Activated T-cell treated with anti-CD3 and anti-CD28 coated beads, Interleukin-2, amount 50 U/mL, for 4 hours (primary cell): ENCODE data around the gene KY. TPM values are rescaled to one million over a fixed set of nuclear protein-coding genes. Genes with fewer than 3 reads are reported as not detected.
A peak's percentile ranks its signal among the peaks of the same experiment; 100 is the strongest.

Experiments used
- ATAC-seq, 2 donors: fragments of 200-7000 bp; cut with Tn5 transposase; one replicate each; pipeline ENCODE4 v1.10.0; 2021
- DNase-seq: peaks from one replicate; pipeline ENCODE4 v3.0.0-alpha.2; 2020
- H3K27me3 Mint-ChIP-seq: one replicate; pipeline ENCODE4 v1.8.0; 2021; ENCODE audit warnings: low read depth, mixed read lengths
- H3K36me3 Mint-ChIP-seq: one replicate; pipeline ENCODE4 v1.8.0; 2022; ENCODE audit warnings: mixed read lengths; ENCODE audit not compliant: insufficient read depth
- H3K4me1 Mint-ChIP-seq: one replicate; pipeline ENCODE4 v1.8.0; 2021; ENCODE audit warnings: low read depth, mixed read lengths
- H3K4me3 Mint-ChIP-seq: one replicate; pipeline ENCODE4 v1.8.0; 2021; ENCODE audit warnings: mild to moderate bottlenecking, moderate library complexity, mixed read lengths
- H3K9me3 Mint-ChIP-seq: one replicate; pipeline ENCODE4 v1.8.0; 2021; ENCODE audit warnings: mixed read lengths
- total RNA-seq, 3 donors: library from RNA; stranded (reverse); gene quantifications; one replicate each; pipeline ENCODE4 v1.2.1, GENCODE V29; 2021

Gene KY
- not detected for total RNA-seq

DNA sequence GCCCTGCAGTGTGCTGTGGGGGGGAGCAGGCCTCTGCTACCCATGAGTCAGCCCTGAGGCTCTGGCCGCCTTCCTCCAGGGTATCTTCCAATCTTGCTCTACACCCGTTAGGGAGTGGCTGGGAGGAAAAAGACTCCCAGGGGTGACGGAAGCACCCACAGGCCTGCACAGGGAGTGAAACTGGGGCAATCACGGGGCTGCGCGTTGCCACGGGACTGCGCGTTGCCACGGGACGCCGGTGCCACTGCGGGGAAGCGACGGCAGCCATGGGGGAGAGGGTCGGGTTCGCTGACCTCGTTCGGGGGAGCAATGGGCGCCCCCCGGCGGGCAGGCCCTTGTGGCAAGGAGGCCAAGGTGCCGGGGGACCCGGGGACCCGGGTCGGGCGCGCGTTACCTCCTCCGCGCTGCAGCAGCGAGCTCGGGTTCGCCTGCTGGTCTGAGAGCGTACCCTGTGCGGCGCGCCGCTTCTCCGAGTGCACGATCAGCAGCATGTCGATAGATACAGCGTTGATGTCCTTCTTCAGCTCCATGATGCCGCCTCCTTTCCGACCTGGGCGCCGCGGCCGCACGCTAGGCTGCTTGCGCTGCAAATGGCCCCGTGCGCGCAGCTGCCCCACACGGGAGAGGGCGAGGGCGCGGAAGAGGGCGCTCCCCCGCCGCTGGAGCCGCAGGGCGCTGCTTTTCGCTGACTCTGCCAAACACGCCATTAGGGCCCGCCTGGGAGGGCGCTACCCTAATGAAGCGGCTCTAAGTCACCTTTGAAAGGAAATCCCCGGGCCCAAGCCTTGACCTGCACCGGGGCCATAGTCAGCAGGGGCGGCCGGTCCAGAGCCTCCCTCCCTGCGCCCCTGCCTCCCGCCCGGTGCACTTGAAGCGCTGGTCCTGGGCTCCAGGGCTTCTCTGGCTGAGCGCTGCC, at the start of gene KY:
Gene KY, minus strand, starts transcription at position 592 of the 916 bp plus-strand sequence. Its CDS starts 62 bp downstream, at position 530.
- Mint-ChIP-seq H3K27me3 (peaks cover 27% of the 10 kb centered on the region), H3K4me3 (no peak within 1 kb of the TSS), H3K4me1 (peaks cover 3% of the 10 kb centered on the region), H3K36me3 (no peaks in the 10 kb centered on the region), H3K9me3 (no peaks in the 10 kb centered on the region)
- ATAC-seq (peak in 1 of 2 donors; percentile 21), DNase-seq (no peak)

GRCh38 chr3:134699721-134700120, 48.9 kb upstream of the KY start:
- Mint-ChIP-seq H3K9me3 (no peaks in the 10 kb centered on the region), H3K27me3 (peaks cover 2% of the 10 kb centered on the region), H3K36me3 (no peaks in the 10 kb centered on the region), H3K4me3 (no peak overlapping the region), H3K4me1 (no peaks in the 10 kb centered on the region)
- DNase-seq (no peak), ATAC-seq (no peak)

GRCh38 chr3:134699141-134699711, 48.4 kb upstream of the KY start:
- ATAC-seq (no peak), DNase-seq (no peak)
- Mint-ChIP-seq H3K36me3 (no peaks in the 10 kb centered on the region), H3K9me3 (no peaks in the 10 kb centered on the region), H3K4me1 (no peaks in the 10 kb centered on the region), H3K4me3 (no peak overlapping the region), H3K27me3 (peaks cover 2% of the 10 kb centered on the region)

DNA sequence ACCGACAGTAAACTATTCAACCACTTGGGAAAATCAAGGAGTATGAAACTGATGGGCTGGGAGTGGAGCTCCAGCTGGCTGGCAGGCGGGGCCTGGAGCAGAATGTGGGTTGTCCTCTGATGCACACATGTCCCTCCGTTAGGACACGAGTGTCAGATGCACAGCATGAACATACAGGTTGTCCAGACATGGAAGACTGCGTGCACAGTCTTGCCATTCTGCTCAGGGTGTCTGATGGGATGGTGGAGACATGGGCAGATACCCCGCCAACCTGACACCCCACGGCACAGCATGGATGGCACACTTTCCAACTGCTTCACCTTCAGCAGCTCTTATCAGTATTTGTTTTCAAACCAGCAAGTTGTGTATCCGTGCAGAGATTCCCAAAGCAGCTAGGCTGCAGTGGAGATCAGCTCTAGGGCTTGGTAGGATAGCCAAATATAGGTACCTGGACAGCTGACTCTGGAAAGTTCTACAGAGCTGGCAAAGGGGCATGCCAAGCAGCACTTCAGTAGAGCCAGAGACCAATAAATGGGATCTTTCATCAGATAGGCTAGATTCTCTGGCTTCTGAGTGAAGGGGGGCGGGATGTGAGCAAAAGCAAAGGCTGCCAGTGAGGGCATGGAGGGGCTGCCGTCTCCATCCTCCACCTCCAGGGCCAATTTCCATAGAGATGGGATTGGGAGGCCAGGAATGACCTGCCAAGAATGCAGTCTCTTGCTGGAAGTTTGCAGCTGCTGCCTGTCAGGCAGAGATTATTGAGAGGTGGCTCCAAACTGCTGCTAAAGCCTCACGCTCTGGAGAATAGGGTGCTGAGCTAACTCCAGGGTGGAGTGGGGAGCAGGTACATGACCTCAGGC, 47.2 kb upstream of the KY start:
- H3K4me1 Mint-ChIP-seq, result no peaks in the 10 kb centered on the region
- no peak overlapping the region for H3K4me3 Mint-ChIP-seq
- no peaks in the 10 kb centered on the region for H3K9me3 Mint-ChIP-seq
- H3K36me3 Mint-ChIP-seq, result no peaks in the 10 kb centered on the region
- ATAC-seq, result no peak
- no peak for DNase-seq
- peaks cover 2% of the 10 kb centered on the region for H3K27me3 Mint-ChIP-seq

GRCh38 chr3:134696155-134696554, 45.3 kb upstream of the KY start:
- ATAC-seq (no peak), DNase-seq (no peak)
- Mint-ChIP-seq H3K9me3 (no peaks in the 10 kb centered on the region), H3K4me1 (no peaks in the 10 kb centered on the region), H3K27me3 (peaks cover 2% of the 10 kb centered on the region), H3K36me3 (no peaks in the 10 kb centered on the region), H3K4me3 (no peak overlapping the region)

- Mint-ChIP-seq H3K27me3 (peaks cover 2% of the 10 kb centered on the region), H3K4me1 (no peaks in the 10 kb centered on the region), H3K36me3 (no peaks in the 10 kb centered on the region), H3K4me3 (no peak overlapping the region), H3K9me3 (no peaks in the 10 kb centered on the region)
- no peak for DNase-seq
- no peak for ATAC-seq
Observed at GRCh38 chr3:134694946-134695543, 44.2 kb upstream of the KY start.

- H3K27me3 Mint-ChIP-seq, result peaks cover 2% of the 10 kb centered on the region
- ATAC-seq, result no peak
Observed at GRCh38 chr3:134694466-134694865, 43.6 kb upstream of the KY start.

DNA sequence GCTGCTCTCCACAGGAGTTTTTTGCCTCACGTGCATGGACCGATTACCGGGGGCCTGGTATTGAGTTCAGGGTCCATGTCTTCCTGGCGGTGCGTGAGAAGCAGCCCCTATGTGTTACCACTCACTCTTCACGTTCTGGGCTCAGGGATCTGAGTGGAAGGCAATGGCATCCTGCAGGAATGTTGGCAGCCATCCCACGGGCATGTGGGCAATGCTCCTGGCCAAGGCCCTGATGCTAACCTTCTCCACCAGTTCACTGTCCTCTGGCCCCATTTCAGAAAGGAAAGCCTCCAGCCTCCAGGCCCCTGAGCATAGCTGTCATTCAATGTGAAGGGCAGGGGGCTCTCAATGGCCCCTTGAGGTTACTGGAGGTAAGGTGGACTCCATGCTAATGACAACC, 43.0 kb upstream of the KY start:
- no peak overlapping the region for H3K4me3 Mint-ChIP-seq
- DNase-seq (no peak), ATAC-seq (no peak)
- H3K36me3 Mint-ChIP-seq, result no peaks in the 10 kb centered on the region
- H3K4me1 Mint-ChIP-seq, result no peaks in the 10 kb centered on the region
- no peaks in the 10 kb centered on the region for H3K9me3 Mint-ChIP-seq
- H3K27me3 Mint-ChIP-seq, result peaks cover 2% of the 10 kb centered on the region

More at GRCh38 chr3:134694466-134694865, 43.6 kb upstream of the KY start:
- Mint-ChIP-seq H3K9me3 (no peaks in the 10 kb centered on the region), H3K36me3 (no peaks in the 10 kb centered on the region), H3K4me1 (no peaks in the 10 kb centered on the region), H3K4me3 (no peak overlapping the region)
- no peak for DNase-seq

DNA sequence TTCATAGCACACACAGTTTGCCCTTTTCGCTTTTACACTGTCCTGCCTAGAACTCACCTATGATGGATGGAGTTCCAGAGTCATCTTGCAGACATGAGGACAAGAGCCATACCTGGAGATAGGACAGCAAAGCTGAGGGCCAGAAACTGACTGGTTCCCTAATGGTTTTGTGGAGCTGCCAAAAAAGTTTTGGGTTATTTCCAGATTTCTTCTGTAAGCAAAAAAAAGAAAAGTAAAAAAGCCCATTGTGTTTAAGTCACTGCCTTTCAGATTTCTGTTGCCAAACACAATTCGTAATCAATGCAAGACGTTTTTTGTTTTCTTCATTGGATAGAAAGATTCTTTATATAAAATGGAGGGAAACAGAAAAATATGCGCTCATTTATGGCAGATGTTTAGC, 42.4 kb upstream of the KY start:
- Mint-ChIP-seq H3K4me3 (no peak overlapping the region), H3K36me3 (no peaks in the 10 kb centered on the region), H3K27me3 (peaks cover 2% of the 10 kb centered on the region), H3K9me3 (no peaks in the 10 kb centered on the region), H3K4me1 (no peaks in the 10 kb centered on the region)
- ATAC-seq, result no peak
- DNase-seq, result no peak

GRCh38 chr3:134690226-134690625, 39.4 kb upstream of the KY start:
- no peak for ATAC-seq
- H3K4me3 Mint-ChIP-seq, result no peak overlapping the region
- peaks cover 6% of the 10 kb centered on the region for H3K27me3 Mint-ChIP-seq
- no peak for DNase-seq
- no peaks in the 10 kb centered on the region for H3K36me3 Mint-ChIP-seq
- no peaks in the 10 kb centered on the region for H3K4me1 Mint-ChIP-seq
- no peaks in the 10 kb centered on the region for H3K9me3 Mint-ChIP-seq

- H3K27me3 Mint-ChIP-seq, result peaks cover 4% of the 10 kb centered on the region
- ATAC-seq (no peak), DNase-seq (no peak)
- H3K4me3 Mint-ChIP-seq, result no peak overlapping the region
- H3K36me3 Mint-ChIP-seq, result no peaks in the 10 kb centered on the region
- no peaks in the 10 kb centered on the region for H3K9me3 Mint-ChIP-seq
- H3K4me1 Mint-ChIP-seq, result no peaks in the 10 kb centered on the region
Observed at GRCh38 chr3:134687642-134688041, 36.8 kb upstream of the KY start.

- DNase-seq (no peak), ATAC-seq (no peak)
- Mint-ChIP-seq H3K27me3 (peaks cover 4% of the 10 kb centered on the region), H3K36me3 (no peaks in the 10 kb centered on the region), H3K9me3 (no peaks in the 10 kb centered on the region), H3K4me3 (no peak overlapping the region), H3K4me1 (no peaks in the 10 kb centered on the region)
Observed at GRCh38 chr3:134685929-134686802, 35.3 kb upstream of the KY start.

DNA sequence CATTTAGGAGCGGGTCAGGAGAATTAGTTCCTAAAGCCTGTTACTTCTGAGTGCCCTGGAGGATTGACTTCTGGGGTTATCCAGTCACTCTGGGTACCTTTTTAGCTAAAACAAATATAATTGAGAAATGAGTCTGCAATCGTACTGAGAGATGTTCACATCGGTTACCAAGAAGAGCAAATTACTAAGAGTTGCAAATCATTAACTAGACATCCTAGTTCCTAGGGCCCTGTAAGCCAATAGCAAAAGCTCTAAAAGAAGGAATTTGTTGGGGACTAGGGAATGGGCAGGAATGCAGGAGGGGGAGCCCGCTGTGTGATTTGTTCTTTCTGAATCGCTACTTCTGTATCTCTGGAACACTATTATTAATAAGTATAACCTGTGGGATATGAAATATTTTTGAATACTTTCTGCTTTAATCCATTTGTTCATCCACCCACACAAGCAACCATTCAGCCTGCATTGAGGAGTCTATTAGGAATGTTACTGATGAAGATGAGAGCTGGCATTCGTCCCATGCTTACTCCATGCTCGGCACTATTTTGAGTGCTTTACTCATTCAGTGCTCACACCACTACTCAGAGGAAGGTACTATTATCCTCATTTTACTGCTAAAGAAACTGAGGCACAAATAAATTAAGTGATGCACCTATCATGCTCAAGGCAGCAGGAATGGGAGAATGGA, 31.5 kb upstream of the KY start:
- H3K27me3 Mint-ChIP-seq, result peaks cover 3% of the 10 kb centered on the region
- no peak for DNase-seq
- H3K4me3 Mint-ChIP-seq, result no peak overlapping the region
- H3K36me3 Mint-ChIP-seq, result no peaks in the 10 kb centered on the region
- ATAC-seq, result no peak
- H3K4me1 Mint-ChIP-seq, result no peaks in the 10 kb centered on the region
- peaks cover under 1% of the 10 kb centered on the region for H3K9me3 Mint-ChIP-seq
